Neural cell (in vitro differentiated cells): ENCODE results near the gene SPATA31C2.

Source experiments
- CTCF ChIP-seq: fragments of 450-650 bp; IDR thresholded peaks from 2 replicates; pipeline ENCODE4 v1.5.1; 2014; ENCODE audit warnings: antibody characterized with exemption, mild to moderate bottlenecking, moderate library complexity; ENCODE audit not compliant: poor library complexity, severe bottlenecking
- EZH2 ChIP-seq: fragments of 200-600, 300-800 bp; shearing (Covaris generic), sonication (generic); IDR thresholded peaks from 2 replicates; pipeline ENCODE4 v1.6.1; 2014; ENCODE audit warnings: antibody characterized with exemption, low read length, borderline replicate concordance, mild to moderate bottlenecking; ENCODE audit not compliant: insufficient read depth, poor library complexity, severe bottlenecking
- MXI1 ChIP-seq: fragments of 450-650 bp; conservative IDR thresholded peaks from 2 replicates; pipeline ENCODE4 v1.6.1; 2014; ENCODE audit warnings: antibody characterized with exemption, mild to moderate bottlenecking; ENCODE audit not compliant: poor library complexity, severe bottlenecking
- POLR2AphosphoS5 ChIP-seq: IDR thresholded peaks from 2 replicates; pipeline ENCODE4 v1.6.1; 2012
- RAD21 ChIP-seq: fragments of 450-650 bp; conservative IDR thresholded peaks from 2 replicates; pipeline ENCODE4 v1.6.1; 2014; ENCODE audit warnings: antibody characterized with exemption, mild to moderate bottlenecking, moderate library complexity
- REST ChIP-seq: IDR thresholded peaks from 2 replicates; pipeline ENCODE4 v1.6.1; 2012; ENCODE audit warnings: borderline replicate concordance
- SMC3 ChIP-seq: fragments of 450-650 bp; conservative IDR thresholded peaks from 2 replicates; pipeline ENCODE4 v1.6.1; 2014; ENCODE audit warnings: antibody characterized with exemption, mild to moderate bottlenecking, moderate library complexity; ENCODE audit not compliant: poor library complexity

- no peak for TF ChIP-seq CTCF
- TF ChIP-seq RAD21, result no peak
- no peak for TF ChIP-seq MXI1
- no peak for TF ChIP-seq EZH2
- TF ChIP-seq REST, result no peak
- no peak for TF ChIP-seq POLR2AphosphoS5
- no peak for TF ChIP-seq SMC3
Observed at GRCh38 chr9:88178641-88179040, 40.4 kb upstream of the SPATA31C2 start.
